NCI-H460 (cell line): ENCODE measurements around the gene PAXX. TPM values are rescaled to one million over a fixed set of nuclear protein-coding genes. Genes with fewer than 3 reads are reported as not detected.

Source experiments
- DNase-seq: peaks from one replicate; pipeline ENCODE4 v3.0.0-alpha.2; 2016; ENCODE audit warnings: low read depth; ENCODE audit errors: extremely low read depth
- total RNA-seq: library from RNA; depleted of rRNA; stranded (reverse); fragments of >200 nt; shearing (Covaris generic); gene quantifications from 2 replicates; pipeline ENCODE4 v1.2.3, GENCODE V29; 2014

Gene PAXX
- total RNA-seq, 1 experiment from 2014 or later: 35.4 TPM

GRCh38 chr9:136964833-136965422, 27.3 kb upstream of the PAXX start:
- no peak for DNase-seq

- no peak for DNase-seq
These were observed 26.3 kb upstream of the PAXX start for GRCh38 chr9:136965771-136966484.

GRCh38 chr9:136968333-136969127, 23.7 kb upstream of the PAXX start:
- no peak for DNase-seq

- no peak for DNase-seq
These were observed 23.1 kb upstream of the PAXX start for GRCh38 chr9:136969150-136969549.

GRCh38 chr9:136969774-136970173, 22.4 kb upstream of the PAXX start:
- no peak for DNase-seq

- DNase-seq: no peak
These were observed 21.9 kb upstream of the PAXX start for GRCh38 chr9:136970361-136970760.

- no peak for DNase-seq
These were observed 20.5 kb upstream of the PAXX start for GRCh38 chr9:136971746-136972145.

GRCh38 chr9:136972335-136972734, 19.9 kb upstream of the PAXX start:
- no peak for DNase-seq

GRCh38 chr9:136972743-136973142, 19.5 kb upstream of the PAXX start:
- no peak for DNase-seq

GRCh38 chr9:136973618-136974617, 18.3 kb upstream of the PAXX start:
- DNase-seq: no peak

- DNase-seq: no peak
These were observed 17.2 kb upstream of the PAXX start for GRCh38 chr9:136974817-136975535.

- DNase-seq: no peak
These were observed 16.6 kb upstream of the PAXX start for GRCh38 chr9:136975644-136976043.

GRCh38 chr9:136977223-136977622, 15.0 kb upstream of the PAXX start, which contains the start of gene PTGDS:
TSS of gene PTGDS (plus strand) at chr9:136977504. CDS start at chr9:136977579, 75 bp downstream.
- DNase-seq: no peak

- no peak for DNase-seq
These were observed 14.6 kb upstream of the PAXX start for GRCh38 chr9:136977649-136978072.

- DNase-seq: peak; percentile 30
These were observed 14.0 kb upstream of the PAXX start for GRCh38 chr9:136978073-136978864.

GRCh38 chr9:136978865-136979544, 13.2 kb upstream of the PAXX start:
- no peak for DNase-seq

- DNase-seq: no peak
These were observed 12.2 kb upstream of the PAXX start for GRCh38 chr9:136979769-136980587.
